SK-N-MC (cell line): ENCODE data around the gene MUC5B.

Source experiments
- DNase-seq: peaks from one replicate; pipeline ENCODE4 v3.0.0-alpha.2; 2011; ENCODE audit warnings: low read depth, low spot score
- H3K27ac ChIP-seq: fragments of 200-600 bp; sonication (generic); 2 replicates; pipeline ENCODE4 v1.5.1; 2016; ENCODE audit warnings: mixed run types
- H3K36me3 ChIP-seq: fragments of 200-600 bp; sonication (generic); 2 replicates; pipeline ENCODE4 v1.6.1; 2017; ENCODE audit warnings: antibody characterized with exemption, low read length, mixed read lengths; ENCODE audit not compliant: insufficient read depth
- H3K4me3 ChIP-seq: fragments of 200-600 bp; sonication (generic); 2 replicates; pipeline ENCODE4 v1.5.1; 2016
- H3K9ac ChIP-seq: fragments of 200-600 bp; sonication (generic); 2 replicates; pipeline ENCODE4 v1.8.0; 2017; ENCODE audit warnings: mixed run types, mixed read lengths; ENCODE audit not compliant: insufficient read length
- H3K9me3 ChIP-seq: fragments of 200-600 bp; sonication (generic); 2 replicates; pipeline ENCODE4 v1.6.1; 2017; ENCODE audit warnings: low read depth, mild to moderate bottlenecking, antibody characterized with exemption, low read length, moderate library complexity, mixed read lengths
- EZH2 ChIP-seq: fragments of 200-600 bp; sonication (generic); IDR thresholded peaks from one replicate; pipeline ENCODE4 v1.6.1; 2017; ENCODE audit warnings: antibody characterized with exemption
- FOXP2 ChIP-seq: optimal IDR thresholded peaks from 2 replicates; pipeline ENCODE3; 2011; ENCODE audit warnings: mild to moderate bottlenecking, moderate library complexity; ENCODE audit not compliant: insufficient read depth; ENCODE audit errors: extremely low read length, control extremely low read depth
- POLR2AphosphoS5 ChIP-seq: IDR thresholded peaks from 2 replicates; pipeline ENCODE4 v1.6.1; 2012; ENCODE audit warnings: mild to moderate bottlenecking, low read depth, low read length, borderline replicate concordance

MUC5B gene

GRCh38 chr11:1197431-1197885, 25.4 kb upstream of the MUC5B start:
- TF ChIP-seq EZH2 (no peak), POLR2AphosphoS5 (no peak), FOXP2 (no peak)
- Histone ChIP-seq H3K27ac (no peak overlapping the region), H3K9me3 (no peaks in the 10 kb centered on the region), H3K36me3 (no peaks in the 10 kb centered on the region), H3K9ac (no peak overlapping the region), H3K4me3 (no peak overlapping the region)
- no peak for DNase-seq

- no peak overlapping the region for H3K4me3 ChIP-seq
- no peaks in the 10 kb centered on the region for H3K36me3 ChIP-seq
- no peak for TF ChIP-seq EZH2
- no peak for TF ChIP-seq FOXP2
- no peak for TF ChIP-seq POLR2AphosphoS5
- H3K9ac ChIP-seq, result no peak overlapping the region
- DNase-seq, result no peak
- H3K9me3 ChIP-seq, result no peaks in the 10 kb centered on the region
- H3K27ac ChIP-seq, result no peak overlapping the region
Measured at GRCh38 chr11:1197886-1198560, 24.8 kb upstream of the MUC5B start.

GRCh38 chr11:1198561-1199240, 24.2 kb upstream of the MUC5B start:
- no peaks in the 10 kb centered on the region for H3K36me3 ChIP-seq
- no peak overlapping the region for H3K27ac ChIP-seq
- DNase-seq, result no peak
- no peaks in the 10 kb centered on the region for H3K9me3 ChIP-seq
- TF ChIP-seq POLR2AphosphoS5, result no peak
- no peak for TF ChIP-seq EZH2
- TF ChIP-seq FOXP2, result no peak
- H3K9ac ChIP-seq, result no peak overlapping the region
- no peak overlapping the region for H3K4me3 ChIP-seq

GRCh38 chr11:1199241-1199750, 23.6 kb upstream of the MUC5B start:
- Histone ChIP-seq H3K4me3 (no peak overlapping the region), H3K9ac (no peak overlapping the region), H3K9me3 (no peaks in the 10 kb centered on the region), H3K36me3 (no peaks in the 10 kb centered on the region), H3K27ac (no peak overlapping the region)
- TF ChIP-seq FOXP2 (no peak), POLR2AphosphoS5 (no peak), EZH2 (no peak)
- DNase-seq, result no peak

- TF ChIP-seq EZH2 (no peak), FOXP2 (no peak), POLR2AphosphoS5 (no peak)
- Histone ChIP-seq H3K36me3 (no peaks in the 10 kb centered on the region), H3K9me3 (no peaks in the 10 kb centered on the region), H3K9ac (no peak overlapping the region), H3K27ac (no peak overlapping the region), H3K4me3 (no peak overlapping the region)
- DNase-seq, result no peak
Measured at GRCh38 chr11:1199751-1200610, 22.9 kb upstream of the MUC5B start.

- Histone ChIP-seq H3K9me3 (no peaks in the 10 kb centered on the region), H3K9ac (no peak overlapping the region), H3K4me3 (no peak overlapping the region), H3K27ac (no peak overlapping the region), H3K36me3 (no peaks in the 10 kb centered on the region)
- no peak for DNase-seq
- TF ChIP-seq EZH2, result no peak
- no peak for TF ChIP-seq FOXP2
- no peak for TF ChIP-seq POLR2AphosphoS5
Measured at GRCh38 chr11:1200611-1201191, 22.2 kb upstream of the MUC5B start.

GRCh38 chr11:1201395-1202153, 21.3 kb upstream of the MUC5B start:
- no peak overlapping the region for H3K9ac ChIP-seq
- H3K9me3 ChIP-seq, result no peaks in the 10 kb centered on the region
- no peak for DNase-seq
- no peak overlapping the region for H3K4me3 ChIP-seq
- TF ChIP-seq EZH2, result no peak
- H3K27ac ChIP-seq, result no peak overlapping the region
- H3K36me3 ChIP-seq, result no peaks in the 10 kb centered on the region
